ENCODE measurements around the gene USP12. TPM values are rescaled to one million over a fixed set of nuclear protein-coding genes. Genes with fewer than 3 reads are reported as not detected.
"Not testable (repeated sequence)": the region's sequence is repeated elsewhere in the genome, so short reads cannot be mapped to it uniquely, and the experiment has no call there.

The USP12 gene
- total RNA-seq, 6 donors from 2014 or later, result 11.9 to 78.8 (median 30.5) TPM

DNA sequence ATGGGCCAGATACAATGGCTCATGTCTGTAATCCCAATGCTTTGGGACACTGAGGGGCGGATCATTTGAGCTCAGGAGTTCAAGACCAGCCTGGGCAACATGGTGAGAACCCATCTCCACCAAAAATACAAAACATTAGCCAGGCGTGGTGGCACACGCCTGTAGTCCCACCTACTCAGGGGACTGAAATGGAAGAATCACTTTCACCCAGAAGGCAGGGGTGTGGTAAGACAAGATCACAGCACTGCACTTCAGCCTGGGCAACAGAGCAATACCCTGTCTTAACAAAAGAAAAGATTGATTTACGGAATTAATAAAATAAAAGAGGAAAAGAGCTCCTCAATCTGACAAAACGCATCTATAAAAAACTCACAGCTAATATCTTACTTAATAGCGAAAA, 22.7 kb downstream of the USP12 start:
- H3K27ac ChIP-seq, result no peak overlapping the region
- H3K4me1 ChIP-seq, result peaks cover 0 to 27% (median 9%) of the 10 kb centered on the region in 4 donors
- ATAC-seq (ENCODE audit: low FRiP score in 2 of 2) (no peak), DNase-seq (no peak)
- no peaks in the 10 kb centered on the region for H3K9me3 ChIP-seq
- no peak for TF ChIP-seq CTCF (IDR thresholded peaks at IDR 0.05)
- no peak for TF ChIP-seq POLR2AphosphoS5 (IDR thresholded peaks at IDR 0.05)
- TF ChIP-seq POLR2A (IDR thresholded peaks at IDR 0.05), result no peak
- no peak for TF ChIP-seq EP300 (IDR thresholded peaks at IDR 0.05)
- H3K27me3 ChIP-seq, result no peaks in the 10 kb centered on the region
- no peaks in the 10 kb centered on the region for H3K36me3 ChIP-seq
- 91 to 95% methylated on average over 6 of the region's 6 CpGs for WGBS, 2 donors
- H3K4me3 ChIP-seq, result no peak overlapping the region

DNA sequence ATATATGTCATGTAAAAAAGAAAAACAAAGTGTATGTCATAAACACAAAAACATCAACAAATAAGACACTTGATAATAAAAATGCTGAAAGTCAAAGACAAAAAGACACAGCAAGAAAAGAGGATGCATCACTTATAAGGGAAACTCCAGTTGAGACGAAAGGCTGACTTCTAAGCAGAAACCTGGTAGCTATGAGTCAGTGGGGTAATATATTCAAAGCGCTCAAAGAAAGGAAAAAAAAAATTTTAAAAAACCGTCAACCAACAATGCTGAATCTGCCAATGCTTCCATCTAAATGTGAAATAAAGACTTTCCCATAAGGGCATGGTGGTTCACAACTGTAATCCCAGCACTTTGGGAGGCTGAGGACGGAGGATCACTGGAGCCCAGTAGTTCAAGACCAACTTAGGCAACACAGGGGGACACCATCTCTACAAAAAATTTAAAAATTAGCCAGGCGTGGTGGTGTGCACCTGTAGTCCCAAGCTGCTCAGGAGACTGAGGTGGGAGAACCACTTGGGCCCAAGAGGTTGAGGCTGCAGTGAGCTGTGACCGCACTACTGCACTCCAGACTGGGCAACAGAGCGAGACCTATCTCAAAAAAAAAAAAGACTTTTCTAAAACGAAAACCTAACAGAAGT, 24.0 kb downstream of the USP12 start:
- WGBS, 2 donors, result 89% methylated on average over 8 of the region's 8 CpGs
- Histone ChIP-seq H3K27me3 (no peaks in the 10 kb centered on the region), H3K4me1 (peaks cover 0 to 27% (median 9%) of the 10 kb centered on the region in 4 donors), H3K27ac (no peak overlapping the region), H3K4me3 (no peak overlapping the region), H3K36me3 (no peaks in the 10 kb centered on the region), H3K9me3 (no peaks in the 10 kb centered on the region)
- no peak for DNase-seq
- no peak for TF ChIP-seq POLR2AphosphoS5 (IDR thresholded peaks at IDR 0.05)
- TF ChIP-seq CTCF (IDR thresholded peaks at IDR 0.05), result no peak
- no peak for TF ChIP-seq EP300 (IDR thresholded peaks at IDR 0.05)
- no peak for TF ChIP-seq POLR2A (IDR thresholded peaks at IDR 0.05)
- ATAC-seq (ENCODE audit: low FRiP score in 2 of 2), result no peak

- ATAC-seq (ENCODE audit: low FRiP score in 2 of 2) (no peak), DNase-seq (no peak)
- 87 to 97% methylated on average over 5 of the region's 5 CpGs for WGBS, 2 donors
- no peaks in the 10 kb centered on the region for H3K27me3 ChIP-seq
- no peak overlapping the region for H3K4me3 ChIP-seq
- TF ChIP-seq CTCF (IDR thresholded peaks at IDR 0.05) (no peak), EP300 (IDR thresholded peaks at IDR 0.05) (no peak), POLR2AphosphoS5 (IDR thresholded peaks at IDR 0.05) (no peak), POLR2A (IDR thresholded peaks at IDR 0.05) (no peak)
- H3K9me3 ChIP-seq, result peaks cover 0 to 3% (median 0%) of the 10 kb centered on the region in 4 donors
- H3K27ac ChIP-seq, result no peak overlapping the region
- no peaks in the 10 kb centered on the region for H3K36me3 ChIP-seq
- peaks cover 0 to 14% (median 9%) of the 10 kb centered on the region in 4 donors for H3K4me1 ChIP-seq
These were observed 29.9 kb downstream of the USP12 start for GRCh38 chr13:27141746-27142145.

DNA sequence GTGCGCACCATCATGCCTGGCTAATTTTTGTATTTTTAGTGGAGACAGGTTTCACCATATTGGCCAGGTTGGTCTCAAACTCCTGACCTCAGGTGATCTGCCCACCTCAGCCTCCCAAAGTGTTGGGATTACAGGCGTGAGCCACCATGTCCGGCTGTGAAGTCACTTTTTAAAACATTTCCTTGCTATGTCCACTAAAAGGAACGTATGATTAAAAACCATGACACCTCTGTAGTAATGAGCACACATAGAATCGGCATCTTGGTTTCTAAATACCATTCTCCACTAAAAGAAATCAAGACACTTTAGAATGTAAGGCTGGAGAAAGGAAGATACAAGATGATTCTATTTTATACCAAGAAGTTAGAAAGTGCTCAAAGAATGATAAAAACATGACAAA, 30.5 kb downstream of the USP12 start:
- not testable (repeated sequence) for H3K36me3 ChIP-seq; H3K27ac ChIP-seq; H3K27me3 ChIP-seq; H3K9me3 ChIP-seq; H3K4me3 ChIP-seq; DNase-seq; ATAC-seq (ENCODE audit: low FRiP score in 2 of 2)
- WGBS, 2 donors, result 97 to 99% methylated on average over 5 of the region's 5 CpGs
- H3K4me1 ChIP-seq, result peaks cover 0 to 11% (median 8%) of the 10 kb centered on the region in 4 donors

GRCh38 chr13:27140060-27140459, 31.6 kb downstream of the USP12 start:
- no peak for ATAC-seq (ENCODE audit: low FRiP score in 2 of 2)
- H3K9me3 ChIP-seq, result peaks cover 0 to 3% (median 0%) of the 10 kb centered on the region in 4 donors
- peaks cover 0 to 16% (median 9%) of the 10 kb centered on the region in 4 donors for H3K4me1 ChIP-seq
- TF ChIP-seq EP300 (IDR thresholded peaks at IDR 0.05), result no peak
- TF ChIP-seq POLR2A (IDR thresholded peaks at IDR 0.05), result no peak
- no peak for TF ChIP-seq POLR2AphosphoS5 (IDR thresholded peaks at IDR 0.05)
- no peak for TF ChIP-seq CTCF (IDR thresholded peaks at IDR 0.05)
- WGBS, 2 donors, result 88 to 92% methylated on average over 4 of the region's 4 CpGs
- no peak overlapping the region for H3K4me3 ChIP-seq
- no peaks in the 10 kb centered on the region for H3K36me3 ChIP-seq
- no peak for DNase-seq
- H3K27me3 ChIP-seq, result no peaks in the 10 kb centered on the region
- no peak overlapping the region for H3K27ac ChIP-seq
